HG02885 (cell line): ENCODE data around the gene PITRM1.
"Not testable (repeated sequence)": the region's sequence is repeated elsewhere in the genome, so short reads cannot be mapped to it uniquely, and the experiment has no call there.

ENCODE experiments used
- ATAC-seq: cut with Tn5 transposase; IDR thresholded peaks from one replicate; pipeline ENCODE4 v1.9.1; 2021; ENCODE audit warnings: mild to moderate bottlenecking; ENCODE audit not compliant: unreplicated experiment, poor library complexity

The PITRM1 gene

DNA sequence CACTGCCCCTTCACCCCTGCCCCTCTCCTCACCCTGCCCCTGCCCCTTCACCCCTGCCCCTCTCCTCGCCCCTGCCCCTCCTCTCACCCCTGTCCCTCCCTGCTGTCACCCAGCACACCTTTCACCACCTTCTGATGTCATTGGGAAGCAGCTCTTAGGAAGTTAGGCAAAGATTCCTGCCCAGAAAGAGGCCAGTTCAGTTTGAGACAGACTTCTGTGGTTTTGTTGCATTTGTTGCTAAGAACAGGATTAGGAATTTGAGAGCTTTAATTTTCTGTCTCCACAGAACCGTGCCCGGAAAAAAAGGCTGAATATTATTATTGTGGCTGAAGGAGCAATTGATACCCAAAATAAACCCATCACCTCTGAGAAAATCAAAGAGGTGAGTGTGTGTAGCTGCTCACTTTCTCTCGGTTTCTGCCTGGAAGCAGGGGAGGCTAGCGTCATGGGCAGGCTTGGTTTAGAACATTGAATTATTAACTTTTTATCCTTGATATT, 65.6 kb downstream of the PITRM1 start:
- no peak for ATAC-seq

DNA sequence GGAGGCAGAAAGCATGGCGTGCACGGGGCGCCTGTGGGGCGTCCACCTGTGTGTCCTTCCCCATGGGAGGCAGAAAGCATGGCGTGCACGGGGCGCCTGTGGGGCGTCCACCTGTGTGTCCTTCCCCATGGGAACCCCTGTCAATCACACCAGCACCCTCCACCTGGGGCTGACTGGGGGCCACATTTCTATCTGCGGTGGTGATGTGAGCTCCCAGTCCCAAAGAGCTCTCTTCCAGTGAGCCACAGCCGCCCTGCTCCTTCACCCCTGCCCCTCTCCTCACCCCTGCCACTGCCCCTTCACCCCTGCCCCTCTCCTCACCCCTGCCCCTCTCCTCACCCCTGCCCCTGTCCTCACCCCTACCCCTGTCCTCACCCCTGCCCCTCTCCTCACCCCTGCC, 66.3 kb downstream of the PITRM1 start:
- not testable (repeated sequence) for ATAC-seq

- no peak for ATAC-seq
Observed at GRCh38 chr10:3105905-3106304, 66.7 kb downstream of the PITRM1 start.

DNA sequence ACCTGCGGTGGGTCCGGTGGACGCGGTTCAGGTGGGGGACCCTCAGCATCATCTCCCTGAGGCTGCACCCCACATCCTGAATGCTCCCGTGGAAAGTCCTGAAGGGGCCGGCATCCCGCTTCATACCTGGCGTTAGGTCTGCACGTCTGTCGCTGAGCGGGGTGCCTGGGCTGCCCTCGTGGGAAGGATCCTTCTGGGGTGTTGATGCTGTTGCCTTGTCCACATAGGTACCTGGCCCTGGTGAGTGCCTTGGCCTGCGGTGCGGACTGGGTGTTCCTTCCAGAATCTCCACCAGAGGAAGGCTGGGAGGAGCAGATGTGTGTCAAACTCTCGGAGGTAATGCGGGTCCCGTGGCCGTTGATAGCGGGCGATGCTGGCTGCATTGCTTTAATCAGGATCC, 67.4 kb downstream of the PITRM1 start:
- ATAC-seq, result no peak

DNA sequence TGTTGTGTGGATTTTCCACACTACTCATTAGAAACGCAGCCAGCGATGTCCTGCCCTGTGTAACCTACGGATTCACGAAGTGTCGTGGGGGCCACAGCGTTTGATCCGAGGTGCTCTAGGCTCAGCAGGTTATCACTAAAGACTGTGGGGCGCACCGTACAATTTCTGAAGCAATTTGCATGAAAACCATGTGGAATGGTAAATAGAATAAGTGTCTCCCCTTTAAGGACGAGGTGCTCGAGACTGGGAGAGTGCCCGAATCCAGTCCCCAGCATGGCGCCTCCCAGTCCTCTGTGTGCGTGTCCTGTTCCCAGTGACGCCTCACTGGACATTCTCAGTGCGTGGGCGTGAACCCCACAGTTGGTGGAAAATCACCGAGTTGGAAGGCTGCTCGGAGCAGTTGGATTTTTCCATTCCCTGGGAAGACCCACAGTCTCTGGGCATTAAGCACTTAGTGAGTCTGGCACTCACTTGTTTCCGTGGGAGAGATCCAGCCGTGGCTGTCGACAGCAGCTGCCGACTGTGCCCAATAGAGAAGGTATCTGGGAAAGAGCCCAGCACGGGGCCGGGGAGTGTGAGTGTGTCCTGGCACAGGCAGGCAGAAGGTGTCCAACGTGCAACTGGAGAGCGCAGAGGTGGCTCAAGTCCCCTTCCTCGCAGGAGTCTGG, 68.2 kb downstream of the PITRM1 start:
- no peak for ATAC-seq

DNA sequence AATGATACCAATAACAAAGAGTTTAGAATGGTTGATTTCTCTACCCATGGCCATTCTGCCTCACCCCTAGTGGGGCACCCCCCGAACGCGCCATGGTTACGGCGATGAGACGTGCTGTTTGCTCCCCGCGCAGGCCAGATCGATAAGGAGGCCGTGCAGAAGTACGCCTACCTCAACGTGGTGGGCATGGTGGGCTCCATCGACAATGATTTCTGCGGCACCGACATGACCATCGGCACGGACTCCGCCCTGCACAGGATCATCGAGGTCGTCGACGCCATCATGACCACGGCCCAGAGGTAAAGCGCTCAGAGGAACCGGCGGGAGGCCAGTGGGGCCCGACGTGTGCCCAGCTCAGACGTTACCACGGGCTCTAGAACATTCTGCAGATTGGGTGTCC, 68.9 kb downstream of the PITRM1 start:
- no peak for ATAC-seq

- ATAC-seq, result no peak
Observed at GRCh38 chr10:3102720-3103427, 69.7 kb downstream of the PITRM1 start.

DNA sequence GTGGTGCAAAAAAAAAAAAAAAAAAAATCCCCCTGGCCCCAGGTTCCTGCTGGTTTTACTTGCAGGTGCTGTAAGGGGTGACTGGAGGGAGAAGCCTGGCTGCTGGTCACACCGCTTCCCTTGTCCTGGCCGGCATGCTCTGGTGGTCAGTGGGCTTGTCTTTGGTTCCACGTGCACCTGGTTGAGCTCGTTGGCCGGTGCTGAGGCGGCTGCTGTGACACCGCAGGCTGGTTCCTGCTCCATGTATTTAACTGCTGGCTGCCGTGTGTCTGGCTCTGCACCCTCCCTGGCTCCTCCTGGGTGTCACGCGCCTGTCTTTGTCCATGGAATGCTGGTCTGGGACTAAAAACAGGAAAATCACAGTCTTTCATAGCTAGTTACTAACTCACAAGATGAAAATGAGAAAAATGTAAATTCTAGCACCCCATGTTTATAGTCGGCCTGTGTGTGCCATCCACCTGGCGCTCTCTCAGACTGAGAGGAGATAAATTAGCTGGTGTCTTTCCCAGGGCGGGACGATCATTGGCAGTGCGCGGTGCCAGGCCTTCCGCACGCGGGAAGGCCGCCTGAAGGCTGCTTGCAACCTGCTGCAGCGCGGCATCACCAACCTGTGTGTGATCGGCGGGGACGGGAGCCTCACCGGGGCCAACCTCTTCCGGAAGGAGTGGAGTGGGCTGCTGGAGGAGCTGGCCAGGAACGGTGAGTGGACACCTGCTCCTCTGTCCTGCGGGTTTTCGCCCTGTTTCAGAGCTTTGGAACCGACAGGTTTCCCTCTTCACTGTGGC, 71.5 kb downstream of the PITRM1 start:
- no peak for ATAC-seq

GRCh38 chr10:3100093-3100792, 72.3 kb downstream of the PITRM1 start:
- no peak for ATAC-seq

DNA sequence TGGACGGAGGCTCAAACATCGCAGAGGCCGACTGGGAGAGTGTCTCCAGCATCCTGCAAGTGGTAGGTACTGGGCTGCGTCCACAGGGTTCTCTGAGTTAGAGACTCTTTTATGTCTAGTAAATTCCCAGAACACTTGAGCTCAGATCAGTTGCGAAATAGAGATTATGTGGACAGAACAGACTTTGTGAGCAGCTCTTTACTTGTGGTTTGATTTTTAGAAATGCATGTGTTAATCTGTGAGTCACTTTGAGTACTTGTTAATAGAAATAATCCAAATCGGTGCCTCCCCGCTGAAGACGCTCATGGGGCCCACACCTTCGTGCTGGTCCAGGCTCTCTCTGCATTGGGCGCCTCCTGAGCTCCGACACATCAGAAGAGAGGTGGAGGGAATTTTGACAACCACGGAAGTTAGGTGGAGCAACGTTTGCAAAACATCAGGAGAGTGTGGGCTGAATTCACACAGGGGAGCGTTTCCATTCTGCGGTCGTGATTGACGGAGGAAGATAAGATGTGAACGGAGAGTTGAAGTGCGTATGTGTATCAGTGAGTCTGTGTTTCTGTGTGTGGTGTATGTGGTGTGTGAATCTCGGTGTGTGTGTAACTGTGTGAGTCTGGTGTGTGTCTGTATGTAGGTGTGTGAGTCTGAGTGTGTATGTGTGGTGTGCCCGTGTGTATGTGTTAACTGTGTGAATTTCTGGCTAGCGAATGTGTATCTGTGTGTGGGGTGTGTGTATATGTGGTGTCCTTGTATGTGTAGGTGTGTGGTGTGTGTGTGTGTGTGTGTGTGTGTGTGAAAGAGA, 73.1 kb downstream of the PITRM1 start:
- ATAC-seq, result no peak

DNA sequence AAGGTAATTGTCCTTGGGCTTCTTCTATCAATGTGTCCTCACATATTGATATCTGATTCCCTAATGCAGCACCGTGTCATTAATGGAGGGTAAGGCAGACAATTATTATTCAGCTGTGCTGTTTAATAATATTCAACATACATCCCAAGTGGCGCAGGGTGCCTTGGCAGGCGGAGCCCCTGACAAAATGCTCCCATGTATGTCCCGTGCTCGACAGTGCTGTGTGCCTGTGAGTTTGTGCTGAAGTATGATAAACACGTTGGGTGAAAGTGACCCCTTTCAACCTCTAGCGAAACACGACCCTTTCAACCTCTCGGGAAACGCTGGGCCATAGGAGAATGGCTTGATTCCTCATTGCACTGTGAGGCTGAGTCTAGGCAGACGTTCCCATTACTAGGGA, 73.9 kb downstream of the PITRM1 start:
- no peak for ATAC-seq

GRCh38 chr10:3097160-3097559, 75.4 kb downstream of the PITRM1 start:
- no peak for ATAC-seq

GRCh38 chr10:3096149-3096548, 76.4 kb downstream of the PITRM1 start:
- no peak for ATAC-seq

GRCh38 chr10:3095373-3096139, 77.0 kb downstream of the PITRM1 start:
- ATAC-seq, result peak; percentile 68

DNA sequence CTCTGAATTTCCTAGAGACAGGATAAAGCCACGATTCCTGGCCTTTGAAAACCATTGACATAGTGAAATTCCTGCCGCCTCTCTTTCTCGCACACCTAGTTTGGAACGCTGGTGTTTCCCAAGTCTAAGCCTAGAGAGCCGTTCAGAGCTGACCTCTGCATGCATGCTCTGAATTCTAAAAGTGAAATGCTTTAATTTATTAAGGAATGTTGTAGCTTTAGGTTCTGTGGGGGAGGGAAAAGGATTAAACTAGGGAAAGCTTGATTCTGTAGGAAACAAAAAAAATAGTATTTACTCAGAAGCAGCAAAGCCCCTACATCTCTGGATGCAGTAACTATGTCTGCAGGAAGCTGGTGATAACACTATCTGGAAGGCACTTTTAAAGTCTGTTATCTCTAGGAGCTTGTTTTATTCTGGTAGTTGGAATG, 78.0 kb downstream of the PITRM1 start:
- ATAC-seq, result no peak

GRCh38 chr10:3093996-3094395, 78.6 kb downstream of the PITRM1 start:
- no peak for ATAC-seq

- ATAC-seq, result no peak
Observed at GRCh38 chr10:3091921-3092320, 80.7 kb downstream of the PITRM1 start.

DNA sequence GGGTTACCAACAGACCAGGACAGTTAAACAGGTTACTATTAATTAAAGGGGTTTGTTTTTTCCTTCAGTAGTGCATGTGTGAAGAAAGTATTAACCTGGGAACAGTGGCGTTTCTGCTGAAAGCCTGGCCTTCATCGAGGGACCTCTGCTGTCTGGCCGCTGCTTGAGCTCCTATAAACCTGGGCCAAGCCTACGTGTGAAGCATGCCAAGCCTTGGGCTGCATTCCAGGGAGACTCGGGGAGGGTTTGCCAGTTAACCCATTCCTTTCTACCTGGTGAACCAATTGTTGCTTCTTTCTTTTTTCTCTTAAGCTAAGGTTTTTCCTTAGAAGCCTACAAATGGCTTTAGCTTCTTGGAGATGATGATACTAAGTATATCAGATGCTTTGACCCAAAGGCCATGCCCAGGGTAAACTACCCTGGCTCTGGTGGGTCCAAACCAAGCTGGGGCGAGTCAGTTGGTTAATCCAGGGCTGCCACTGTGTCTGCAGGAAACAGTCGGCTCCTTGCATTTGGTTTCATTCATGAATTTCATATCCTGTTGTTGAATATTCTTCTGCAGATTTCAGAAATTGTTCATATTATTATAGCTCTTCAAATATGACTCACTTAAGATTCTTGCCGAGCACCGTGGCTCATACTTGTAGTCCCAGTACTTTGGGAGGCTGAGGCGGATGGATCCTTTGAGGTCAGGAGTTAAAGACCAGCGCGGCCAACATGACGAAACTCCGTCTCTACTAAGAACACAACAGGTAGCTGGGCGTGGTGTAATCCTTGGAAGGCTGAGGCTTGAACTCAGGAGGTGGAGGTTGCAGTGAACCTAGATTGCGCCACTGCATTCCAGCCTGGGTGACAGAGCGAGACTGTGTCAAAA, 81.4 kb downstream of the PITRM1 start:
- ATAC-seq, result no peak
